SU-DHL-6 (cell line): ENCODE results near the gene HDGFL3.

Experiments used
- H2AFZ ChIP-seq: fragments of 200-600 bp; sonication (generic); 2 replicates; pipeline ENCODE4 v1.6.1; 2014; ENCODE audit warnings: low read depth, mild to moderate bottlenecking, moderate library complexity, mixed read lengths, antibody characterized with exemption, low read length; ENCODE audit not compliant: severe bottlenecking
- H3F3A ChIP-seq: fragments of 200-600 bp; shearing (Covaris generic); 2 replicates; pipeline ENCODE4 v1.6.0; 2016; ENCODE audit warnings: antibody characterized with exemption, mild to moderate bottlenecking; ENCODE audit not compliant: insufficient read depth
- H3K27ac ChIP-seq: fragments of 200-600 bp; sonication (generic); 2 replicates; pipeline ENCODE4 v1.5.1; 2016; ENCODE audit warnings: low read depth, mild to moderate bottlenecking, low read length, moderate library complexity, mixed read lengths
- H3K27me3 ChIP-seq: fragments of 200-600 bp; sonication (generic), shearing (Covaris generic); 2 replicates; pipeline ENCODE4 v1.6.0; 2014; ENCODE audit warnings: mild to moderate bottlenecking, low read length
- H3K36me3 ChIP-seq: fragments of 200-600 bp; sonication (generic); 2 replicates; pipeline ENCODE4 v1.6.1; 2014; ENCODE audit warnings: mild to moderate bottlenecking, low read length, mixed read lengths
- H3K4me2 ChIP-seq: fragments of 300-600, 200-600 bp; shearing (Covaris generic), sonication (generic); 2 replicates; pipeline ENCODE4 v1.6.0; 2014; ENCODE audit warnings: low read length, low read depth, mild to moderate bottlenecking; ENCODE audit not compliant: poor library complexity, severe bottlenecking
- H3K4me3 ChIP-seq: fragments of 200-600 bp; sonication (generic); 2 replicates; pipeline ENCODE4 v1.5.1; 2014; ENCODE audit warnings: antibody characterized with exemption, low read length, mild to moderate bottlenecking, mixed read lengths; ENCODE audit not compliant: insufficient read depth, poor library complexity, severe bottlenecking
- H3K79me2 ChIP-seq: fragments of 200-600 bp; sonication (generic); 2 replicates; pipeline ENCODE4 v1.6.1; 2014; ENCODE audit warnings: mild to moderate bottlenecking, low read length, moderate library complexity; ENCODE audit not compliant: insufficient read depth
- H3K9ac ChIP-seq: fragments of 200-600 bp; sonication (generic); 2 replicates; pipeline ENCODE4 v1.7.0; 2014; ENCODE audit warnings: mild to moderate bottlenecking, low read length
- H3K9me2 ChIP-seq: fragments of 200-600 bp; sonication (generic); replicated peaks from 2 replicates; pipeline ENCODE4 v1.6.1; 2014; ENCODE audit warnings: low read length; ENCODE audit not compliant: insufficient read depth
- H3K9me3 ChIP-seq: fragments of 200-600 bp; sonication (generic); 2 replicates; pipeline ENCODE4 v1.6.1; 2014; ENCODE audit warnings: low read length, mixed read lengths; ENCODE audit not compliant: insufficient read depth
- H4K20me1 ChIP-seq: fragments of 200-600 bp; sonication (generic); 2 replicates; pipeline ENCODE4 v1.6.1; 2014; ENCODE audit warnings: low read depth, mild to moderate bottlenecking, antibody characterized with exemption, low read length, moderate library complexity, mixed read lengths
- CTCF ChIP-seq: fragments of 200-600 bp; sonication (generic); IDR thresholded peaks from one replicate; pipeline ENCODE4 v1.5.1; 2017; ENCODE audit warnings: antibody characterized with exemption, mild to moderate bottlenecking, low read length, moderate library complexity; ENCODE audit not compliant: insufficient read depth, poor library complexity, severe bottlenecking
- EZH2phosphoT487 ChIP-seq: fragments of 200-600 bp; sonication (generic), shearing (Covaris generic); conservative IDR thresholded peaks from 2 replicates; pipeline ENCODE4 v1.6.1; 2018; ENCODE audit warnings: mild to moderate bottlenecking, antibody characterized with exemption, low read length, moderate library complexity, mixed read lengths

HDGFL3 gene

GRCh38 chr15:83204697-83205096 is 2.9 kb downstream of the HDGFL3 start:
- no peaks in the 10 kb centered on the region for H3K79me2 ChIP-seq
- no peaks in the 10 kb centered on the region for H3K36me3 ChIP-seq
- no peak overlapping the region for H3K27ac ChIP-seq
- TF ChIP-seq EZH2phosphoT487 (no peak), CTCF (no peak)
- no peak overlapping the region for H3K4me3 ChIP-seq
- no peaks in the 10 kb centered on the region for H3K9me2 ChIP-seq
- no peak overlapping the region for H2AFZ ChIP-seq
- H3K9me3 ChIP-seq = no peaks in the 10 kb centered on the region
- H3K4me2 ChIP-seq = no peak overlapping the region
- H3K9ac ChIP-seq = no peak overlapping the region
- H3F3A ChIP-seq = no peaks in the 10 kb centered on the region
- no peaks in the 10 kb centered on the region for H4K20me1 ChIP-seq
- H3K27me3 ChIP-seq = no peaks in the 10 kb centered on the region

- Histone ChIP-seq H3K36me3 (no peaks in the 10 kb centered on the region), H3K79me2 (no peaks in the 10 kb centered on the region), H3K9me2 (no peaks in the 10 kb centered on the region), H3K27me3 (no peaks in the 10 kb centered on the region), H3K9ac (no peak overlapping the region), H3F3A (no peaks in the 10 kb centered on the region), H3K9me3 (no peaks in the 10 kb centered on the region), H4K20me1 (no peaks in the 10 kb centered on the region), H3K27ac (no peak overlapping the region), H3K4me2 (no peak overlapping the region), H3K4me3 (no peak overlapping the region), H2AFZ (no peak overlapping the region)
- TF ChIP-seq EZH2phosphoT487 = no peak
These were observed 4.1 kb downstream of the HDGFL3 start for GRCh38 chr15:83203543-83203942.

GRCh38 chr15:83200589-83200988 is 7.0 kb downstream of the HDGFL3 start:
- Histone ChIP-seq H3F3A (no peaks in the 10 kb centered on the region), H3K9me3 (no peaks in the 10 kb centered on the region), H2AFZ (no peak overlapping the region), H3K27me3 (no peaks in the 10 kb centered on the region), H4K20me1 (no peaks in the 10 kb centered on the region), H3K4me2 (no peak overlapping the region), H3K36me3 (no peaks in the 10 kb centered on the region), H3K4me3 (no peak overlapping the region), H3K9me2 (no peaks in the 10 kb centered on the region), H3K79me2 (no peaks in the 10 kb centered on the region), H3K9ac (no peak overlapping the region), H3K27ac (no peak overlapping the region)
- no peak for TF ChIP-seq EZH2phosphoT487
- no peak for TF ChIP-seq CTCF

GRCh38 chr15:83200162-83200561 is 7.5 kb downstream of the HDGFL3 start:
- H3K79me2 ChIP-seq = no peaks in the 10 kb centered on the region
- H3K9ac ChIP-seq = no peak overlapping the region
- H3K36me3 ChIP-seq = no peaks in the 10 kb centered on the region
- no peak overlapping the region for H2AFZ ChIP-seq
- no peaks in the 10 kb centered on the region for H3F3A ChIP-seq
- no peaks in the 10 kb centered on the region for H3K9me2 ChIP-seq
- H4K20me1 ChIP-seq = no peaks in the 10 kb centered on the region
- no peak overlapping the region for H3K27ac ChIP-seq
- no peak overlapping the region for H3K4me3 ChIP-seq
- no peak overlapping the region for H3K4me2 ChIP-seq
- no peaks in the 10 kb centered on the region for H3K27me3 ChIP-seq
- TF ChIP-seq EZH2phosphoT487 (no peak), CTCF (no peak)
- no peaks in the 10 kb centered on the region for H3K9me3 ChIP-seq
